Measurements from ENCODE around the gene FBRSL1. TPM values are rescaled to one million over a fixed set of nuclear protein-coding genes. Genes with fewer than 3 reads are reported as not detected.

The FBRSL1 gene
- total and polyA plus RNA-seq, 9 of the 15 experiments (the other 6 are each of a cell fraction or from before 2014, with no cell fraction given): 0.24 to 129 (median 7.3) TPM

DNA sequence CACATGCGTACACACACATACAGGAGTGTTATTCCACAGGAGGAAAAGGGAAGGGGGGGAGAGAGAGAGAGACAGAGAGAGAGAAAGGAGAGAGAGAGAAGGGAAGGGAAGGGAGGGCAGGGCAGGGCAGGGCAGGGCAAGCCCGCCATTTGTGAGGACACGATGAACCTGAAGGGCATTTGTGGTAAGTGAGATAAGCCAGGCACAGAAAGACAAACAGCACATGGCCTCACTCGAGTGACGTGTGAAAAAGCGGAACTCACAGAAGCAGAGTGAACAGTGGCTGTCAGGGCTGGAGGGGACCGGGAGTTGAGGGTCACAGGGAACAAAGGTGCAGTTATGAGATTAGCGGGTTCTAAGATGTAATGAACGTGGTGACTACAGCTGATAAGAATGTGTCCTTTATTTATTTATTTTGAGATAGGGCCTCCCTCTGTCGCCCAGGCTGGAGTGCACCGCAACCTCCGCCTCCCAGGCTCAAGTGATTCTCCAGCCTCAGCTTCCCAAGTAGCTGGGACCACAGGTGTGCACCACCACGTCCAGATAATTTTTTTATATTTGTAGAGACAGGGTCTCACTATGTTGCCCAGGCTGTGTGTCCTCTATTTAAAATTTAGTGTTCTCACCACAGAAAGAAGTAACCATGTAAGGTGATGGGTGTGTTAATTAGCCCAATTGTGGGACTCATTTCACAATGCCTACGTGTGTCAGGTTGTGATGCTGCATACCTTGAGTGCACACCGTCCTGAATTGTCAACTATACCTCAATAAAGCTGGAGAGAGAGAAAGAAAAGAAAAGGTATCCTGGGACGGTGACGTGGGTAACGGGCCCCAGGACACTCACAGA, 18.7 kb upstream of the FBRSL1 start (continued):
- TF ChIP-seq, protein P1, sequence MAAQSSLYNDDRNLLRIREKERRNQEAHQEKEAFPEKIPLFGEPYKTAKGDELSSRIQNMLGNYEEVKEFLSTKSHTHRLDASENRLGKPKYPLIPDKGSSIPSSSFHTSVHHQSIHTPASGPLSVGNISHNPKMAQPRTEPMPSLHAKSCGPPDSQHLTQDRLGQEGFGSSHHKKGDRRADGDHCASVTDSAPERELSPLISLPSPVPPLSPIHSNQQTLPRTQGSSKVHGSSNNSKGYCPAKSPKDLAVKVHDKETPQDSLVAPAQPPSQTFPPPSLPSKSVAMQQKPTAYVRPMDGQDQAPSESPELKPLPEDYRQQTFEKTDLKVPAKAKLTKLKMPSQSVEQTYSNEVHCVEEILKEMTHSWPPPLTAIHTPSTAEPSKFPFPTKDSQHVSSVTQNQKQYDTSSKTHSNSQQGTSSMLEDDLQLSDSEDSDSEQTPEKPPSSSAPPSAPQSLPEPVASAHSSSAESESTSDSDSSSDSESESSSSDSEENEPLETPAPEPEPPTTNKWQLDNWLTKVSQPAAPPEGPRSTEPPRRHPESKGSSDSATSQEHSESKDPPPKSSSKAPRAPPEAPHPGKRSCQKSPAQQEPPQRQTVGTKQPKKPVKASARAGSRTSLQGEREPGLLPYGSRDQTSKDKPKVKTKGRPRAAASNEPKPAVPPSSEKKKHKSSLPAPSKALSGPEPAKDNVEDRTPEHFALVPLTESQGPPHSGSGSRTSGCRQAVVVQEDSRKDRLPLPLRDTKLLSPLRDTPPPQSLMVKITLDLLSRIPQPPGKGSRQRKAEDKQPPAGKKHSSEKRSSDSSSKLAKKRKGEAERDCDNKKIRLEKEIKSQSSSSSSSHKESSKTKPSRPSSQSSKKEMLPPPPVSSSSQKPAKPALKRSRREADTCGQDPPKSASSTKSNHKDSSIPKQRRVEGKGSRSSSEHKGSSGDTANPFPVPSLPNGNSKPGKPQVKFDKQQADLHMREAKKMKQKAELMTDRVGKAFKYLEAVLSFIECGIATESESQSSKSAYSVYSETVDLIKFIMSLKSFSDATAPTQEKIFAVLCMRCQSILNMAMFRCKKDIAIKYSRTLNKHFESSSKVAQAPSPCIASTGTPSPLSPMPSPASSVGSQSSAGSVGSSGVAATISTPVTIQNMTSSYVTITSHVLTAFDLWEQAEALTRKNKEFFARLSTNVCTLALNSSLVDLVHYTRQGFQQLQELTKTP (IDR thresholded peaks at IDR 0.05; ENCODE audit: low read depth in 1 of 2, partially characterized antibody in 2 of 2): peak; percentile 36 to 95
- TF ChIP-seq BRD9 (IDR thresholded peaks at IDR 0.05; ENCODE audit: low read depth, partially characterized antibody) (peak; percentile 37), MCM2 (IDR thresholded peaks at IDR 0.05; ENCODE audit: low read depth) (no peak), FOXK1 (CRISPR knock-in tag; IDR thresholded peaks at IDR 0.05; ENCODE audit: borderline replicate concordance) (0 out of 2 replicates have a peak, but pooled peaks have one; percentile 50), NR2F6 (CRISPR knock-in tag; IDR thresholded peaks at IDR 0.05) (no peak), POLR2A (conservative IDR thresholded peaks at IDR 0.05) (no peak), ZNF699 (CRISPR knock-in tag; IDR thresholded peaks at IDR 0.05; ENCODE audit: insufficient replicate concordance) (no peak), KDM1A (IDR thresholded peaks at IDR 0.05) (peak; percentile 54 to 99), XRCC5 (IDR thresholded peaks at IDR 0.05; ENCODE audit: low read depth, low read length) (no peak), BRCA1 (IDR thresholded peaks at IDR 0.05) (no peak), BRCA1 (CRISPR knock-in tag; IDR thresholded peaks at IDR 0.05) (no peak), ATF1 (CRISPR knock-in tag; IDR thresholded peaks at IDR 0.05) (no peak), ATF1 (tag; IDR thresholded peaks at IDR 0.05) (peak; percentile 92), GTF2F1 (IDR thresholded peaks at IDR 0.05; ENCODE audit: low read depth, low read length) (no peak), ZNF121 (CRISPR knock-in tag; conservative IDR thresholded peaks at IDR 0.05) (peak; percentile 74), TOE1 (IDR thresholded peaks at IDR 0.05; ENCODE audit: borderline replicate concordance) (peak; percentile 76), TOE1 (CRISPR knock-in tag; IDR thresholded peaks at IDR 0.05; ENCODE audit: borderline replicate concordance, low read depth) (0 out of 2 replicates have a peak, but pooled peaks have one; percentile 77), ZNF274 (IDR thresholded peaks at IDR 0.05; ENCODE audit: borderline replicate concordance, low read depth, low read length) (peak; percentile 62; the same call in 1 of the 2 replicates), FOXA1 (IDR thresholded peaks at IDR 0.05; ENCODE audit: borderline replicate concordance) (no peak), HLTF (IDR thresholded peaks at IDR 0.05) (peak; percentile 93), ZNF165 (CRISPR knock-in tag; IDR thresholded peaks at IDR 0.05; ENCODE audit: borderline replicate concordance) (no peak), NFIC (IDR thresholded peaks at IDR 0.05) (peak; percentile 89)
- TF ChIP-seq, protein P2, sequence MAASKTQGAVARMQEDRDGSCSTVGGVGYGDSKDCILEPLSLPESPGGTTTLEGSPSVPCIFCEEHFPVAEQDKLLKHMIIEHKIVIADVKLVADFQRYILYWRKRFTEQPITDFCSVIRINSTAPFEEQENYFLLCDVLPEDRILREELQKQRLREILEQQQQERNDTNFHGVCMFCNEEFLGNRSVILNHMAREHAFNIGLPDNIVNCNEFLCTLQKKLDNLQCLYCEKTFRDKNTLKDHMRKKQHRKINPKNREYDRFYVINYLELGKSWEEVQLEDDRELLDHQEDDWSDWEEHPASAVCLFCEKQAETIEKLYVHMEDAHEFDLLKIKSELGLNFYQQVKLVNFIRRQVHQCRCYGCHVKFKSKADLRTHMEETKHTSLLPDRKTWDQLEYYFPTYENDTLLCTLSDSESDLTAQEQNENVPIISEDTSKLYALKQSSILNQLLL (CRISPR knock-in tag; IDR thresholded peaks at IDR 0.05; ENCODE audit: borderline replicate concordance): no peak
- TF ChIP-seq, protein P3, sequence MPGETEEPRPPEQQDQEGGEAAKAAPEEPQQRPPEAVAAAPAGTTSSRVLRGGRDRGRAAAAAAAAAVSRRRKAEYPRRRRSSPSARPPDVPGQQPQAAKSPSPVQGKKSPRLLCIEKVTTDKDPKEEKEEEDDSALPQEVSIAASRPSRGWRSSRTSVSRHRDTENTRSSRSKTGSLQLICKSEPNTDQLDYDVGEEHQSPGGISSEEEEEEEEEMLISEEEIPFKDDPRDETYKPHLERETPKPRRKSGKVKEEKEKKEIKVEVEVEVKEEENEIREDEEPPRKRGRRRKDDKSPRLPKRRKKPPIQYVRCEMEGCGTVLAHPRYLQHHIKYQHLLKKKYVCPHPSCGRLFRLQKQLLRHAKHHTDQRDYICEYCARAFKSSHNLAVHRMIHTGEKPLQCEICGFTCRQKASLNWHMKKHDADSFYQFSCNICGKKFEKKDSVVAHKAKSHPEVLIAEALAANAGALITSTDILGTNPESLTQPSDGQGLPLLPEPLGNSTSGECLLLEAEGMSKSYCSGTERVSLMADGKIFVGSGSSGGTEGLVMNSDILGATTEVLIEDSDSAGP (CRISPR knock-in tag; IDR thresholded peaks at IDR 0.05): no peak
